ENCODE results near the gene C11orf87. TPM values are rescaled to one million over a fixed set of nuclear protein-coding genes. Genes with fewer than 3 reads are reported as not detected.

The C11orf87 gene
- total RNA-seq, result not detected in 2 replicates

DNA sequence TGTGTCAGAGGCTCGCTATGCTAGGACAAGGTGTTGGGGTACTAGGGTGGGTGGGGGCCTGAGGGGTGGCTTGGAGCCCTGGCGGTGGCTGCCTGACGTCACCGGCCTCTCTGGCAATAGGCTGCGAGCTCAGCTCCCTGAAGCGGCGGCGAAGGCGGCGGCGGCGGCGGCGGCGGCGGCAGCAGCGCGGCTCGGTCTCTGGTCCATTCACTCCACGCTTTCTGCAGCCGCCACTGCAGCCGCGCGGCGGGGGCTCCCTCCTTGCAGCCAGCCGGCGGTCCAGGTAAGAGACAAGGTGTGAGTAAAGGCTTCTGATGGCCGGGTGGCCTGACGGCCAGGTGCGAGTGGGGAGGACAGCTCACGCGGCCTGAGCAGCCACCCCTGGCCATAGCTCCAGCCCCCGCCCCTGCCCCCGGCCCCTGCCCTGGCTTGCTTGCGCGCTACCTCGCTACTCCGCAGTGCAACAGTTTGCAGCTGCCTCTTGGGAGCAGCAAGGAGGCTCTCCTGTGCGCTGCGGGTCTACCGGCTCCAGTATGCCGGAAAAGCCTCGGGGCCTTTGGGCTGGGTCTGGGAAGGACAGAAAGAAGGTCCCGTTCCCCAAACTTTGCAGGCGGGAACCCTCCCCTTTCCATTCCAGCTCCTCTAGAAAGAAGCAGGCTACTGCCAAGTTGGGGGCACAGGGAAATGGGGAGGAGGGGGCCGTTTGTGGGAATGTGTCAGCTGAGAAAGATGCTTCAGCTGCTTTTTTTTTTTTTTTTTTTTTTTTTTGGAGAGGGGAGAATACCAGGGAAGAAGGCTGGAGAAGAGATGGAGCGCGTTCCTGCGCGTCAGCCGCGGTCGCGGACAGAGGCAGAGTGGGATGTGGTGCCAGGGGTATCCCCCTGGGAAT lies at the start of gene C11orf87:
Gene C11orf87, plus strand, starts transcription at position 210 of the 889 bp plus-strand sequence. CDS start 1,444 bp downstream, outside the sequence.

